ENCODE results near the gene ABHD5.

DNA sequence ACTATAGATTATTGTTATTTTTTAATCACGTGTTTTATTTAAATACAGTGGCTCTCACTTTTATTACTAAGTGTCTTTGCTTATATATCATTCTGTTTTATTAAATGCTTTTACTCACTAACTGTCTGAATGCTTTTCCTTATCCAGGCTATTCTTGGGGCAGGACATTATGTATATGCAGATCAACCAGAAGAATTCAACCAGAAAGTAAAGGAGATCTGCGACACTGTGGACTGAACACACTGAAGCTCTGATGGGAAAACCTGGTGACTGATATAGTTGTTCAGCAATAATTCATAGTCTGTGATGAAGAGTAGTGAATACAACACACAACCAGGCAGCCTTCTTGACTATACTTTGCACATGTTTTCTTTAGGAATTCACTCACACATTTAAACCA is 27.6 kb downstream of the ABHD5 start:
- TF ChIP-seq EZH2 (IDR thresholded peaks at IDR 0.05; ENCODE audit: borderline replicate concordance, low read length) = no peak
- TF ChIP-seq, protein P1, sequence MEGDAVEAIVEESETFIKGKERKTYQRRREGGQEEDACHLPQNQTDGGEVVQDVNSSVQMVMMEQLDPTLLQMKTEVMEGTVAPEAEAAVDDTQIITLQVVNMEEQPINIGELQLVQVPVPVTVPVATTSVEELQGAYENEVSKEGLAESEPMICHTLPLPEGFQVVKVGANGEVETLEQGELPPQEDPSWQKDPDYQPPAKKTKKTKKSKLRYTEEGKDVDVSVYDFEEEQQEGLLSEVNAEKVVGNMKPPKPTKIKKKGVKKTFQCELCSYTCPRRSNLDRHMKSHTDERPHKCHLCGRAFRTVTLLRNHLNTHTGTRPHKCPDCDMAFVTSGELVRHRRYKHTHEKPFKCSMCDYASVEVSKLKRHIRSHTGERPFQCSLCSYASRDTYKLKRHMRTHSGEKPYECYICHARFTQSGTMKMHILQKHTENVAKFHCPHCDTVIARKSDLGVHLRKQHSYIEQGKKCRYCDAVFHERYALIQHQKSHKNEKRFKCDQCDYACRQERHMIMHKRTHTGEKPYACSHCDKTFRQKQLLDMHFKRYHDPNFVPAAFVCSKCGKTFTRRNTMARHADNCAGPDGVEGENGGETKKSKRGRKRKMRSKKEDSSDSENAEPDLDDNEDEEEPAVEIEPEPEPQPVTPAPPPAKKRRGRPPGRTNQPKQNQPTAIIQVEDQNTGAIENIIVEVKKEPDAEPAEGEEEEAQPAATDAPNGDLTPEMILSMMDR (IDR thresholded peaks at IDR 0.05; ENCODE audit: low read length) = no peak

All from OCI-LY1 (cell line).